Cardiac septum (tissue), 1 donor: ENCODE results near the gene GATA3. TPM values are rescaled to one million over a fixed set of nuclear protein-coding genes. Genes with fewer than 3 reads are reported as not detected.

Source experiments
- DNase-seq: peaks from one replicate; pipeline ENCODE4 v3.0.0-alpha.2; 2020; ENCODE audit warnings: low spot score
- intact Hi-C: fragments of 100-400 bp; cut with DNase I; formaldehyde crosslinking; loops from one replicate; pipeline ENCODE4 v1.14.0; 2022
- total RNA-seq: library from RNA; stranded (reverse); fragmentation: NEBNext Ultra II Directional; extraction: Animal tissue kit (Norgen Biotek cat#: 25700); gene quantifications from one replicate; pipeline ENCODE4 v1.2.1, GENCODE V29; 2021
- donor health status: DM: no; HTN: no; CAD: no.

Gene GATA3
- total RNA-seq, 1 donor from 2014 or later = 1.2 TPM

GRCh38 chr10:8121201-8121890 is 66.9 kb downstream of the GATA3 start:
- no peak for DNase-seq
- intact Hi-C loops = no loop called here

GRCh38 chr10:8122611-8123369 is 68.3 kb downstream of the GATA3 start:
- DNase-seq = no peak
- intact Hi-C loops = no loop called here

GRCh38 chr10:8124436-8124835 is 69.9 kb downstream of the GATA3 start:
- DNase-seq = no peak

More at GRCh38 chr10:8124436-8124835, 69.9 kb downstream of the GATA3 start:
- intact Hi-C loops = no loop called here

Other genes starting within 250 kb of the GATA3 start
- 12.4 TPM for gene TAF3, start 236.2 kb upstream of the GATA3 start, total RNA-seq